Activated CD4-positive, alpha-beta T cell treated with anti-CD3 and anti-CD28 coated beads, Interleukin-2, amount 50 U/mL, for 1 hour (primary cell): ENCODE data around the gene USP13.

Experiments
- DNase-seq: peaks from one replicate; pipeline ENCODE4 v3.0.0-alpha.2; 2020

USP13 gene

DNA sequence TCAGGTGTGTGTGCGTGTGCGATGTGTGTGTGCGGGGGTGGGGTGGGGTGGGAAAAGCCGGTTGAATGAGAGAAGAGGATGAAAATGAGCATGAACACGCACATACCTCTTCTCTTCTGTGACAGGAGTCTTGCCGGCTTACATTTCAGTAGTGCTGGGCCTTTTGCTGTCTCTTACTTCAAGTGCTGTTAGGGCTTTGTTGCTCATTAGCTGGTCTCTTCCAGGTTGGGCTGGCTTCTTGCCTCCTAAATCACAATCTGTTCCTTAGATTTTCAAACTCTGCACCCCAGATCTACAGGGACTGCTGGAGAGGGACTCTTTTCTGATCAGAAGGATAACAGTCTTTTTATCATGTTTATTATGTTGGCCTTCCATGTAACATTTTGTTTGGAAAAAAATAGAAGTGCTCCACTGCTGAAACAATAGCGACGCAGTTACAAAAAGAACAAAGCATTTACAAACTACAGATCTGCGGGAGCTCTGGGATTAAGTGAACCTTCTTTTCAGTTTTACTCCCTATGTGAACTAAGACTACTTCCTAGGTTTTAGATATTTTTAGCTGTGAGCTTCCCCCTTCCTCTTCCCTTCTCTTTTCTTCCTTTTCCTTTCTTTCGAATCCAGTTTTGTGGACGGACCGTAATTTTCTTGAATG lies 48.5 kb downstream of the USP13 start:
- no peak for DNase-seq

DNA sequence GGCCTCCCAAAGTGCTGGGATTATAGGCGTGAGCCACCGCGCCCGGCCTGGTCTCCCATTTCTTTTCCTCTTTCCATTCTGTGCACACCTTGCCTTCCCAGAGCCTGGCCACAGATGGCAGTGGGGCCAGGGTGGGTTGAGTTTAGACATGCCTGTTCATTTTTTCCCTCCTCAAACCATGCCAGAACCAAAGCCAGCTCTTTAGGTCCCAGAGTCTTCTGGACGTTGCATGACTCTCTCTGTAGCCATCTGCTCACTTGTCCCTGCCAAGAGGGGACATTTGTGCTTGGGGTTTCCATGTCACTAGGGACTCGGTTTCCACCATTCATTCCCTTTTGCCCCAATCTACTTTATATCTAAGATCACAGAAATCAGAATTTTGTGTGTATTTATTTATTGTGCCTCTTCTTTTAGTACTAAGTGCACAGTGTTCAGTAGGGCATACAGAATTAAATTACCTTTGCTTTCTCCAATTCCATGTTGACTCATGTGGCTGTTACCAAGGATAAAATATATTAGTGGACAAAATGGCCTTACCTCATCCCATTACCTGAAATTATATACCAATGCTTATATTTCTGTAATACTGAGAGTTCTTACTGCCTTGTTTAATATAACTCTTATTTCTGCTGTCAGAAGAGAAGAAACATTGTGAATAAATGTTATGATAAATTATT lies 49.6 kb downstream of the USP13 start:
- no peak for DNase-seq

DNA sequence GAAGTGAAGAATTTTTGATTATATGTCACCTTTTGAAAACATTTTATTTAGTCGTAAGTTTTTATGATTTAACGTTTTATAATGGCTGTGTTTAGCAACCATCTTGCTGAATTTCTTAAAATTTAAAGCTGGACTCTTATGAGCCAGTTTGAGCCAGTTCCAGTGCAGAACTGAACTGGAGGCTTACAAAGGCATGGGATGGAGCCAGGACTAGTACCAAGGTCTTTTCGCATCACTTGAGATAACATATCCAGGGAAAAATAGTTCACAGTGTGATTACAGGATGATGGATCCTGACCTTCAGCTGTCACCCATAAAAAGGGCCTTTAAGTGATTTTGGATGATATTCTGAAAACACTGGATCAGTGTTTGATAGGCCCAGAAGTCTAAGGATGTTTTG lies 51.0 kb downstream of the USP13 start:
- DNase-seq: no peak

DNA sequence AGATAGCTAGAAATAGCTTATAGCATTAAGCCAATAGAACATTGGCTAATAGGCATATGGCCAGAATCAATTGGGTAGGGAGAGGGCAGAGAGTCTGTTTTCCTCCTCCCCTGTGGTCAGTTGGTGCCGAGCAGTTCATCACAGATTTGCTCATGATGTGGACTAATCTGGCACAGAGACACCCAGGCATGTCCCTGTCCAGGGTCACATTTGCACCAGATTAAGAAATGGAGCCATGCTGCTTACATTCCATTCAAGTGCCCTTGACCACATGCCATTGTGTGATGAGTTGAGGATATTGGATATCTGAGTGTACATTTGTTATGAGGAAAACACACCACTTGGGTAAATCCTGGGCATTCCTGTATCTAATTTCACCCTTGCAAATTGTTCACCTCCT lies 53.4 kb downstream of the USP13 start:
- DNase-seq: no peak

DNA sequence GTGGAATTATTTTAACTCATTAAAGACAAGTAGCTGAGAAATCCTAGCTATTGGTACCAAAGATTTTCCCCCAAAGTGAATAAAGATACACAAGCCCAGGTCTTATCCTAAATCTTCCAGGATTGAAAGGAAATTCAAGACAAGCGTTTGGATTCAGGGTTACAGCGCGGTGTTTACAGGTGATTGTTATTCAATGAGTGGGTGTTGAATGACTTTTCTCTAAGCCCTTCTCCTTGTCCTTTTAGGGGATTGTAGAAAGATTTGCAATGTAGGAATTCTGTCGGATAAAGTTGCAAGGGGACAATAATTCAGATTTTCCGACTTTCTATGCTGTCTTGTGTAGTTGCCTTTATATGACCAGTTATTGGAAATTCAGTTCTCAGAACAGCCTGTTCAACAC lies 57.2 kb downstream of the USP13 start:
- DNase-seq: no peak

DNA sequence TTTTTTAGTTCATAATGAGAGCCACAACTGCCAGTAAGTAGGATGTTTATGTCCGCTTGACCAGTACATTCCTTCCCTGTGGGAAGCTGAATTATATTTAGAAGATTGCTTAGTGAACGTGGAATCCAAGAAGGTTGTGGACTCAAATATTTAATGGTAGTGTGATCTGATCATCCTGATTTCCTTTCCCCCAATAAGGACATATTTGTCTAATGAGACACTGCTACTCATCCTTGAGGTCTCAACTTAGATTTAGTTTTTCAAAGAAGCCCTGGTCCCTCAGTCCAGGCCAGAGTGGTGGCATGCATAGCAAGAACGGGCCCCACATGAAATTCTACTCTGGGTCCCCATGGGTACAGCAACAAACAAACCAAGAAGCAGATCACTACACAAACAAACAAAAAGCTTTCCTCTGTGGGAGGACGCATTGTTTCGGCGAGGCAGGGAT lies 60.8 kb downstream of the USP13 start:
- DNase-seq: no peak

DNA sequence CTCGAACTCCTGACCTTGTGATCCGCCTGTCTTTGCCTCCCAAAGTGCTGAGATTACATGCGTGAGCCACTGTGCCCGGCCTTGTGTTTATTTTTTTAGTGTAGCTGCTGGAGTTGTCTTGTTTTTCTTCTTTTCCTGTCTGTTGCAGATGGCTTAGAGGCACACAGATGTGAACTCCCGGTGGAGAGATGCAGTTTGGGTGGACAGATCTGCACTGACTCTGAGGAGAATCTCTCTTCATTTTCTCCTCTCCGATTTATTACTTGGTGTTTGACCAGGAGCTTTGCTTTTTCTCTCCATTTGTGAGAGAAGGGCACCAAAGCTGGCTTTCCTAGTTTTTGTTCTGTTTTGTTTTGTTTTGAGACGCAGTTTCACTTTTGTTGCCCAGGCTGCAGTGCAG lies 62.7 kb downstream of the USP13 start:
- DNase-seq: no peak

DNA sequence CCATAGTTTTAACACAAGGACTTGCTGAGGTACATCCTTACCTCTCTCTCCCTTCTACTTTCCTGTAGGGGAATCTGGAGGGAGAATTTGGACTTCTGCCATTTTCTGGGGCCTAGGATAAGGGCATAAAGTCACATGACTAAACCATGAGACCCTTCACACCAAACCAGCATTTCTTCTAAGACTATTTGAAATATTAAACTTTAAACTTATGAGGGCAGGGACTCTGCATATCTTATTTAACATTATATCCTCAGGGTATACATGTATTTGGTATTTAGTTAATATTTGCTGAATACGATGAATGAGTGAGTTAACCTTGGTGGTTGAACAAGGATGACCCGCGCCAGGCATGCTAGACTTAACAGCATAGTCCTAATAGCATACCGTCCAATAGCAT lies 63.4 kb downstream of the USP13 start:
- DNase-seq: no peak

DNA sequence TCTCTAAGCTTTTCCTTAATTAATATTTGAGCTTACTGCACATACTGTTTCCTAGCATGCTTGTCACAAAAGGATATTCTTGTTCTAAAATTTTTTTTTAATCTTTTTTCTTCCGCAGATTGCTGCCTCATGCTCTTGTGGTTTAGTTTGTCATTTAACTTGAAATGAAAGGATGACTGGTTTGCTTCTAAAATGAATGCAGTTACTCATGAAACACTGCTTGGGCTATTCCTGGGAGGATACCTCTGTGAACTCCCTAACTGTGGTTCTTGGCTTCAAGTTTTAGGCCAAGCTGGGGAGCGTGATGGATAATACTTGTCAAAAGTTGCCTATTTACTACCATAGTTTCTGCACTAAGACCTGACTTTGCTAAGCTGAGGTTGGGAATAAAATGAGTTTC lies 64.0 kb downstream of the USP13 start:
- no peak for DNase-seq

DNA sequence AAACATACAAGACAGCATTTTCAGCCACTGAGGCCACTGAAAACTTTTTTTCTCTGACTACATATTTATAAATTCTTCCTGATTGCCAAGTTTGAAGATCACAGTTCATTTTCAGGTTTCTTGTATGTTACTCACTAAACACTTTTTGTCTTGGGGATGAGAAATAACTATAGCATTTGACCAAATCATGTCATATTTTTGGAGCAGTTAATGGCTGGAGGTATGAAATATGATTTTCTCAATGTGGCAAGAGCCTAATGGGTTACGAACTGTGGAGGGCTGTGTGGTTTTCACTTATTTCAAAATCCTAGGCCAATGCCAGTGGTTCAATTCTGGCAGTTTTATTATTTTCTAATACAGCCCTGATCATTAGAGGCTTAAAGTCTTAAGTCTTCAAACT lies 64.4 kb downstream of the USP13 start:
- no peak for DNase-seq

DNA sequence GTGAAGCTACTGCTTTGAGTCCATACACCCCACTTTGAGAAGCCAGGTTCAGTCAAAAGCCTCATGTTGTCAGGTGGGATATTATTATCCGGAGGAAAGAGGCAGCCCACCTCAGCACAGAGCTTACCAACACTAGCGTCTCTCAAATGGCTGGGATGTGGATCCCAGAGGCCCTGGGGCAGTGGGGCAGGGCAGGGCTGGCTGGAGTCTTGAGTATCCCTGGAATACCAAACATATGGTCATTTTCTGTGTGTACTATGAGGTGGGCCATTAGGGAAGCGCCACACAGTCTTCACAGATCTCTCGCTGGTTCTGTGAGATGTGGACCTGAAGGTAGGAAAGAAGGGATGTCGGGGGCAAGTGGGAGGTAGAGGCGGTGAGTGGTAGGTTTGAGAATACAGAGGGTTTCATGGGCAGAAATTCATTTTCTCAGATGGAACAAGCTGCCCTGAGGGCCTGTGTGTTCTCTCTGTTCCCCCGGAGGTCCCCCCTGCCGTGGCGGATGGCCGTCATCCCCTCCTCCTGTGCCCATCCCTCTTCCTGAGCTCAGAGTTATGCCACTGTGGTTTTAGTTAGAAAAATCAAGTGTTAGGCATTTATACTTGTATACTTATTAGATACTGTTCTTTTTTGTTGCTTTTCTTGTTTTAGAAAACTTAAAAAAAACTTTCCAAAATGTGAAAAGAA lies 66.4 kb downstream of the USP13 start:
- no peak for DNase-seq

DNA sequence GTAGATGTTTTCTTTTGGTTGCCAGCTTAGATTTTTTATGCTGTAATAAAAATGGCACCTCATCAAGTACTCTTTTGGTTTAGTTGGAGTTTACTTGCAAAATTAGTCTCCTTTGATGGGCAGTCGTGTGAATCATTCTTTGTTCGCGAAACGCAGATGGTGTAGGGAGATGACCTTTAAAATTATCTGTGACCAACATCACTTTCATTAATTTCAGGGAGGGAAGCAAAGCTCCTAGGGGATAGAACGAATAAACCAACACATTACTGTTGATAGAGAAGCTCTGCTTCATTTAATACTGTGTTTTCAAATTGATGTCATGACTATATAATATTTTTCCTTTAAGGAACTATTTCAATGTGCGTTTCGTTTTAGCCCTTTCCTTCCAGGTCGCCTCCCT lies 67.4 kb downstream of the USP13 start:
- DNase-seq: no peak

DNA sequence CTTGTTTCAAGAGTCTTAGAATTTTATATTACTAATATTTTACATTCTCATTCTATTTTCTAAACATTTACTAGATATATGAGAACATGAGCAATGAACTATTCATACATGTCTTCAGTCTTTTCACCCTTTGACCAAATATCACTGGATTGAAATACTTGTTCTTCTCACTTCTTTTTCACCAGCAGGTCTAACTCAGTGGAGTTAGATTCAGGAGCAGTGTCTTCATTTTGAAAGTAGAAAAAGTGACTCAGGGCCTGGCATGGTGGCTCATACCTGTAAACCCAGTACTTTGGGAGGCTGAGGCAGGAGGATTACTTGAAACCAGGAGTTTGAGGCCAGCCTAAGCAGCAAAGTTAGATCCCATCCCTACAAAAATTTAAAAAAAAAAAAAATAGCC lies 70.8 kb downstream of the USP13 start:
- DNase-seq: no peak

DNA sequence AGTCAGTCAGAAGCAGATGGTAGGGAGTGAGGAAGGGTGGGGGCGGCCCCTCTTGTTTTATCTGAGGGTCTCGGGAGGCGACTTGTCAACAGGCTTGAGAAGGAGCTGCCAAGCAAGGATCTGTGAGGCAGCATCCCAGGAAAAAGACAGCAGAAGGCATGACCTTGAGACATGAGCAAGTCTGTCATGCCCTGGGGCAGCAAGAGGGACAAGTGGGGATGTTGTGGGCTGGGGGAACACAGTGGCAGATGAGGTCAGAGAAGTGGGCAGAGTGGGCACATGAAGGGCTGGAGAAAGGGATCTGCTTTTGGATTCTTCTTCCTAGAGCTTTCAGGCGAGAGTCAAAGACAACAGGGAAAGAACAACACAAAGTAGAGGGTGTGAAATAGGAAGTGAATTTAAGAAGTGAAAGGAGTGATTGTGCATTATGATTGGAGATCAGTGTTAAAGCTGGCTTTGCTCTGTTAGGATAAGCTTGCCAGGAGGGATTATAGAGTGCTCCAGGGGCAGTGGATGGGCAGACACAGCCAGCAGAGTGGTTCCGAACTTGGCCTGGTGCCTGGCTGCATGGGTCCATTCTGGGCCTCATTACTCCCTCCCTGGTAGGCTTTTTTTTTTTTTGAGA lies 73.3 kb downstream of the USP13 start:
- DNase-seq: no peak

DNA sequence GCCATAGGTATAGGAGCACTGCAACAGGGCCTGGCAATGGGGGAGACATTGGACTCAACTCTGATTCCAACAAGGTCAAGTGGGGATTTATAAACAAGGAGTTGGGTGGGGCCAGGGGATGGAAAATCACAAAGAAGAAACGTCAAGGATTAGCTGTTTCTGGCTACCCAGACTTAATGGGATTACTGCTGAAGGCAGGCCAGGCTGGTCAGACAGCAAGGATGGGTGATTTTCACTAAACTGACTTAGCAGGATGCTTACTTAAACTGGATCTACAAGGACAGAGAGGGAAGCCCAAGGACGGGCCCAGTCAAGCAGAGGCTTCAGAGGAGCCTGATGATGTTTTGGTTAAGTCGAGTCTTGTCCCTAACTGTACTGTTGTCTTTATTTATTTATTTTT lies 76.2 kb downstream of the USP13 start:
- DNase-seq: no peak

DNA sequence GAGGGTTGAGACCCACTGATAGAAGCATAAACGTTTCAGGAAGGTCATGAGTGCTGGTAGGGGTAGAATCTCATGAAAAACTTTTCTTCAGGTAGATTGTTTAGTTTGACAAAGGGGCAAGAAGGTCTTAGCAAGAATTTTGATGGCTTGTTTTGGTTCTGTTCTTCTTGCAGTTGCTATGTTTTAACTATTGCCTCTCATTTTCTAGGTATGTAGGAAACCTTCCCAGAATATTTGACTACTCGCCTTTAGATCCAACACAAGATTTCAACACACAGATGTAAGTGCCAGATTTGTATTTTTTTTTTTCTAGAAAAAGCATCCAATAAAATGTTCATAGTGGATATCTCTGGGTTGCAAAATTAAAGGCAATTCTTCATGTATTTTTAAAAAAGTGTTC lies 77.1 kb downstream of the USP13 start:
- DNase-seq: no peak

DNA sequence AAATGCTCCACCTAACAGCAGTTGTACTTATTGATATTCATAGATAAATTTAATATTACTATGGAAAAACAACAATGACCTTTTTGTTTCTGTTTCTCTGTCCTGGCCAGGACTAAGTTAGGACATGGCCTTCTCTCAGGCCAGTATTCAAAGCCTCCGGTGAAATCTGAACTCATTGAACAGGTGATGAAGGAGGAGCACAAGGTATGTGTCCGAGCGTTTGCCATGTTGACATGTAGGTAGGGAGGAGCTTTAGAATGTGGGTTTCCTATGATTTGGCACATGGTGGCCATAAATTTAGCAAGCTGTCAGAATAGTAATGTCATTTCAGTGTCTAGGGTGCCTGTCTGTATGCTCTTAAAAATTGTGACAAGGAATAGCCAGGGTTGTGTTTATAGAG lies 77.7 kb downstream of the USP13 start:
- DNase-seq: no peak

DNA sequence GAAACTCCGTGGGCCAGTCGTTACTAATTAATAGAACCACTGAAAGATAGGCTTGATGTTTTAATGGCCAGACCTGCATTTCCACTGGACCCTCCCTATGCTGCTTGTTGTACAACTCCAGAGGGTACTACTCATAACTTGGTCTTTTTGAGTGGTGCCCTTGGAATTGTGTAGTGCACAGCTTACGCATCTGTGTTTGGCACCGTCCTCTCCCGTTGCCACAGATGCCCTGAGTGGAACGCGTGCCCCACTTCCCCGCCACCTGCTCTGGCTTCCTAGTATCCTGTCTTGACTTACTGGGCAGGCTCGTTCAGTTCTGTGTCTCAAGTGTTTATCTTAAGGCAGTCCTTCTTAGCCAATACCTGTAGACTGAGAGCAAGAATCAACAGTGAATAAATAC lies 78.7 kb downstream of the USP13 start:
- DNase-seq: no peak

DNA sequence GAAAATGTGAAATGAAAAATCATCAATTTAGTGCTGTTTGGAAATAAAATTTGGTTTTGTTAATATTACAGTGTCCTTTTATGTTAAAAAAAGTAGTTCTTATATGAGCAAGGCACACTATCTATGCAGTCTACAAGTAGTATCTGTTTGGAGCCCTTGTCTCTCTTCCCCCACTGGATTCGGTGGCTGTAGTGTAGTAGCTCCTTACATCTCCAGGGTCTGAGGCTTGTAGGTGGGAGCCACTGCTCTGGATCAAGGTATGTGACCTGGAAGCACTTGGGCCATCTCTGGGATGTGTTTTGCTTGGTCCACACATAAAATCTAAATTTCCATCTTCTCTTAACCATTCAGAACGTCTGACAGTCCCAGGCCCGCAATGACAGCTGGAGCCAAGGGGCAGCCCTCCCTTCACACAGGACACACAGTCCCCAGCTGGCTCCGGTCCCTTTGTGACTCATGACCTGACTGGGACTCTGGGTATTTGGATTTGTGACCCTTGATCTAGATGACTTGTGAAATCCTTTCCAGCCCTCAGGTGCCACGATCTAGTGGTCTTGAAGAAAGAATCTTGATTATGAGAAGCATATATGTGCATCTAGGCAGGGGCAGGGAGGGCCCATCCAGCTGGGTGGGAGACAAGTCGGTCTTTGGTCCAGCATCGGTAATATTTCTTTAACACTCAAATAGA lies 80.0 kb downstream of the USP13 start:
- DNase-seq: no peak

DNA sequence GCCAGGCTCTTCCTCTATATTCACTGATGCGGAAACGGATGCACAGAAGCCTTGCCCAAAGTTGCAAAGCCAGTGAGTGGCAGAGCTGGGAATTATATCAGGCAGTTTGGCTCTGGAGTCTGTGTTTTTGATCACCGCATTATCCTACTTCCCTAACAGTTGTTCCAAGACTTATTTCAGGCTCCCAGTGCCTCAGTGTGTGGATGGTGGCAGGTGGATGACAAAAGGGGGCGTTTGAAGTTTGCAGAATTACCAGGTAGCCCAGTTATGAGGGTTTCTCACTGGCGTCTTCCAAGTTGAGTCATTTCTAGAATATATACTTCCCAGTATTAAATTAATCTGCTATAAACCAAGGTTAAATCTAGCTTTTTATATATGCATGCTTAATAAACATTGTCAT lies 81.0 kb downstream of the USP13 start:
- DNase-seq: no peak

DNA sequence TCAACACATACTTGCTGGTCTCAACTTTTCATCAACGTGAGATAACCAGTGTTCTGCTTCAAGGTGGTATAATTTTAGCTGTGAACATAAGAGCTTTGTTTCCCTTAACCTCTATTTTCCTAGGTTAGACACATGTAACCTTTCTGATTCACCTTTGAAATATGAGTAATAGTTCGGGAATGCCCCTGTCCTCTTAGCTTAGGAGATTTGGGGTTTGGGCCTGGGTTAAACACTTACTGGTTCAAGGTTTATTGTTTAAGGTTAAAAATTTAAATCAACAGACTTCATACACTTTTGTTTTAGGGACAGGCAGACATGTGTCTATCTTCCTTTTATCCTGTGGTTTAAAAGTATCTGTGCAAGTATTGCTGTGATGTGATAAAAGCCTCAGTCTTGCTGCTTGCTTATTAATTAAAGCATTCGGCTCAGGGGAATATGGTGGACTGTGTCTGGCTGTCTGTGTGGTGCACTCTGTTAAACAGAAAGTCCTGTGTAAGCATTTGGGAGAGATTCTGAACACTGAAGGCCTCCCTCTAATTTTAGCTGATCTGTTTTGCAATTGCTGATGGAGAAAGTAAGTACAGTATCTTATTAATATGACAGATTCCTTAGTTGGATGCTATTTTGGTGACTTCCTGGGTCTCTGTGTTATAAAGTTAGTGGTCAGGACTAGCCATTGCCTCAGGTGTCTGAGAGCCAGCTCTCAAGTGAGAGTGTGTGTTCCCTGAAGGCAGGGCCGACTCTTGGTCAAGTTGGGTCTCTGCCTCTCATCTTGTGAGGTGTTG lies 81.8 kb downstream of the USP13 start:
- no peak for DNase-seq

DNA sequence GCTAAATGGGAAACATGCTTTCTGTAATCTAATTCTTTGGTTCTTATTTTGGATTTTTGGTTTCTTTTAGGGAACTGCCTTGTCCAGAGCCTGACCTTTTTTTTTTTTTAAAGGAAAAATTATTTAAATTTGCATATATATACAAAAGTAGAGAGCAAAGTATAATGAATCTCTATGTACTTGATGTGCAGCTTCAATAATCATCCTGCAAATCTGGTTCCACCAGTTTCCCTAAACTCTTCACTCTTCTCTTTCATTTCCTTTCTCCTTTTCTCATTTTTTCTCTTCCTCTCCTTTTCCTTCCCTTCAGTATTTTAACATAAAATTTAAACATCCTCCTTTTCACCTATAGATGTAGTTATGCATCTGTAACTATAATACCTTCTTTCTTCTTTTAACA lies 82.5 kb downstream of the USP13 start:
- no peak for DNase-seq

DNA sequence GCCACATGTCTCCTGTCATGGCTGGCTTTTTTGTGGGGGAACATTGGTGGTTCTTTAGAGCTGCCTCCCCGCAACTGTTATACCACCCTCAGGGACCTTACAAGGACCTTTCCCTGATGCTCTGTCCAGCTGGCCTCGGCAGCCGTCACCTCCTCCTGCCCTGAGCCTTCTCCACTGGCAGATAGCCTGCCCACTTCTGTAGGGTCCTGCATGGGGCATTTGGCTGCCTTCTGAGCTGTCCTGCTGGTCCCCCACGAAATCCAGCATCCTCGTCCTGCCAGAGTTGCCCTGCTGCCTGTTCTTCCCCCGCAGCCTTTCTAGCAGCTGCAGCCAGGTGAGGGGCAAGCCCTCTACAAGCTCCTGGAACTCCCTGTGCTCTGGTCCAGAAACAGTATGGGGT lies 86.2 kb downstream of the USP13 start:
- no peak for DNase-seq
